GM23338 (cell line): ENCODE data around the gene CHD2.

ENCODE experiments used
- CREB1 ChIP-seq: fragments of 250-450 bp; sonication (Bioruptor Pico); IDR thresholded peaks from 2 replicates; pipeline ENCODE4 v1.5.0; 2020; ENCODE audit warnings: low read depth, mild to moderate bottlenecking, moderate library complexity
- EZH2 ChIP-seq: fragments of 200-600 bp; sonication (generic); IDR thresholded peaks from one replicate; pipeline ENCODE4 v1.8.0; 2017; ENCODE audit warnings: antibody characterized with exemption, mild to moderate bottlenecking, low read depth; ENCODE audit not compliant: unreplicated experiment
- EZH2phosphoT487 ChIP-seq: fragments of 200-600 bp; sonication (generic); IDR thresholded peaks from one replicate; pipeline ENCODE4 v1.8.1; 2018; ENCODE audit warnings: antibody characterized with exemption; ENCODE audit not compliant: unreplicated experiment
- JUNB ChIP-seq: IDR thresholded peaks from one replicate; pipeline ENCODE4 v1.6.1; 2016; ENCODE audit warnings: antibody characterized with exemption; ENCODE audit not compliant: unreplicated experiment
- POLR2AphosphoS5 ChIP-seq: IDR thresholded peaks from 2 replicates; pipeline ENCODE4 v1.6.1; 2016; ENCODE audit warnings: antibody characterized with exemption, low read depth
- STAT1 ChIP-seq: IDR thresholded peaks from one replicate; pipeline ENCODE4 v1.6.1; 2016; ENCODE audit warnings: antibody characterized with exemption; ENCODE audit not compliant: unreplicated experiment
- ZNF331 ChIP-seq: fragments of 250-450 bp; sonication (Bioruptor Pico); IDR thresholded peaks from 2 replicates; pipeline ENCODE4 v1.5.0; 2020; ENCODE audit warnings: low read depth, mild to moderate bottlenecking, moderate library complexity
- TF ChIP-seq, protein P1 (sequence below), 2 experiments: fragments of 200-600 bp in 1 of 2; sonication (generic) in 1 of 2; conservative IDR thresholded peaks; 2 replicates each; pipeline versions ENCODE4 v1.5.1 to v1.6.1; 2016 to 2017; ENCODE audit warnings: antibody characterized with exemption in 2 of 2, low read depth in 2 of 2, mild to moderate bottlenecking in 2 of 2, moderate library complexity in 1 of 2
- TF ChIP-seq, protein P2 (sequence below): IDR thresholded peaks from one replicate; pipeline ENCODE4 v1.6.1; 2018; ENCODE audit warnings: antibody characterized with exemption; ENCODE audit not compliant: unreplicated experiment

DNA sequence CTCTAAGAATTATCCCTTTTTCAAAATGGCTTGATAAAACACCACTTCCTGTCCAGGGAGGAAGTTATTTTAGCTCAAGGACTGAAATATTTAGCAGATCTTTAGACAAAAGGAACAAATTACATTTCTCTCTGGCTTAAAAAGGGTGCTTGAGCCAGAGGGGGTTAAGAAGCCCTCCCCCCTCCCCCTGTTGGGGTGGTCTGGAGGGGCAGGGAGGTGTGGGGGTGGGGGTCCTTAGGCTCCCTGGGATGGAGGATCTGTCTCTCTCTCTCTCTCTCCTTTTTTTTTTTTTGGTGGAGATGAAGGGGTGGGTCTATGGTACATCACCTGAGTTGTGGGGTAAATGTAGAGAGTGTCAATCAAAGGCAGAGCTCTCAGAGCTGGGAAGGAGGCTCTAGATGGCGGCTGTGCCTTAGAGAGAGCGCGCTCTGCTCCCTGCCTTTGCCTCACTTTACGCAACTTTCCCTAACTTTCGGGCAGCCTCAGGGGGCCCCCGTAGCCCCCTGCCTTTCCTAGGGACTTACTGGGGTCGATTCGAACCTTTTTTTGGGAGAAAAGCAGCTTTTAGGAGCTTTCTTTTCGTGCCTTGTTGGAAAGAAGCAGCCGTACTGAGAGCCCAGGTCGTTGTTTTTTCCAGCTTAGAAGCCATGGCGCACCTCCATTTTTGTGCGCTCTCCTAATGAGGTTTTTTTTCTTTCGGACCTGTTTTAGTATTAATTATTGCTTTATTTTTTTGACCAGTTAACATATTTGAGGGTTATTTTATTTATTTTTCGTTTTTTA is at the start of gene CHD2:
- TF ChIP-seq, protein P1, sequence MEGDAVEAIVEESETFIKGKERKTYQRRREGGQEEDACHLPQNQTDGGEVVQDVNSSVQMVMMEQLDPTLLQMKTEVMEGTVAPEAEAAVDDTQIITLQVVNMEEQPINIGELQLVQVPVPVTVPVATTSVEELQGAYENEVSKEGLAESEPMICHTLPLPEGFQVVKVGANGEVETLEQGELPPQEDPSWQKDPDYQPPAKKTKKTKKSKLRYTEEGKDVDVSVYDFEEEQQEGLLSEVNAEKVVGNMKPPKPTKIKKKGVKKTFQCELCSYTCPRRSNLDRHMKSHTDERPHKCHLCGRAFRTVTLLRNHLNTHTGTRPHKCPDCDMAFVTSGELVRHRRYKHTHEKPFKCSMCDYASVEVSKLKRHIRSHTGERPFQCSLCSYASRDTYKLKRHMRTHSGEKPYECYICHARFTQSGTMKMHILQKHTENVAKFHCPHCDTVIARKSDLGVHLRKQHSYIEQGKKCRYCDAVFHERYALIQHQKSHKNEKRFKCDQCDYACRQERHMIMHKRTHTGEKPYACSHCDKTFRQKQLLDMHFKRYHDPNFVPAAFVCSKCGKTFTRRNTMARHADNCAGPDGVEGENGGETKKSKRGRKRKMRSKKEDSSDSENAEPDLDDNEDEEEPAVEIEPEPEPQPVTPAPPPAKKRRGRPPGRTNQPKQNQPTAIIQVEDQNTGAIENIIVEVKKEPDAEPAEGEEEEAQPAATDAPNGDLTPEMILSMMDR (conservative IDR thresholded peaks at IDR 0.05; ENCODE audit: low read depth in 2 of 2) = no peak
- TF ChIP-seq POLR2AphosphoS5 (peak; percentile 94), EZH2 (no peak), CREB1 (CRISPR knock-in tag) (no peak), JUNB (no peak), ZNF331 (no peak), STAT1 (no peak), EZH2phosphoT487 (no peak)
- TF ChIP-seq, protein P2, sequence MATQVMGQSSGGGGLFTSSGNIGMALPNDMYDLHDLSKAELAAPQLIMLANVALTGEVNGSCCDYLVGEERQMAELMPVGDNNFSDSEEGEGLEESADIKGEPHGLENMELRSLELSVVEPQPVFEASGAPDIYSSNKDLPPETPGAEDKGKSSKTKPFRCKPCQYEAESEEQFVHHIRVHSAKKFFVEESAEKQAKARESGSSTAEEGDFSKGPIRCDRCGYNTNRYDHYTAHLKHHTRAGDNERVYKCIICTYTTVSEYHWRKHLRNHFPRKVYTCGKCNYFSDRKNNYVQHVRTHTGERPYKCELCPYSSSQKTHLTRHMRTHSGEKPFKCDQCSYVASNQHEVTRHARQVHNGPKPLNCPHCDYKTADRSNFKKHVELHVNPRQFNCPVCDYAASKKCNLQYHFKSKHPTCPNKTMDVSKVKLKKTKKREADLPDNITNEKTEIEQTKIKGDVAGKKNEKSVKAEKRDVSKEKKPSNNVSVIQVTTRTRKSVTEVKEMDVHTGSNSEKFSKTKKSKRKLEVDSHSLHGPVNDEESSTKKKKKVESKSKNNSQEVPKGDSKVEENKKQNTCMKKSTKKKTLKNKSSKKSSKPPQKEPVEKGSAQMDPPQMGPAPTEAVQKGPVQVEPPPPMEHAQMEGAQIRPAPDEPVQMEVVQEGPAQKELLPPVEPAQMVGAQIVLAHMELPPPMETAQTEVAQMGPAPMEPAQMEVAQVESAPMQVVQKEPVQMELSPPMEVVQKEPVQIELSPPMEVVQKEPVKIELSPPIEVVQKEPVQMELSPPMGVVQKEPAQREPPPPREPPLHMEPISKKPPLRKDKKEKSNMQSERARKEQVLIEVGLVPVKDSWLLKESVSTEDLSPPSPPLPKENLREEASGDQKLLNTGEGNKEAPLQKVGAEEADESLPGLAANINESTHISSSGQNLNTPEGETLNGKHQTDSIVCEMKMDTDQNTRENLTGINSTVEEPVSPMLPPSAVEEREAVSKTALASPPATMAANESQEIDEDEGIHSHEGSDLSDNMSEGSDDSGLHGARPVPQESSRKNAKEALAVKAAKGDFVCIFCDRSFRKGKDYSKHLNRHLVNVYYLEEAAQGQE = no peak
